ENCODE measurements around the gene AKR1A1. TPM values are rescaled to one million over a fixed set of nuclear protein-coding genes. Genes with fewer than 3 reads are reported as not detected.

The AKR1A1 gene
- polyA plus RNA-seq, 1 experiment: 188 TPM

GRCh38 chr1:45507893-45508292, 42.7 kb upstream of the AKR1A1 start:
- no peak for DNase-seq (ENCODE audit: low read depth)
- TF ChIP-seq, protein P1, sequence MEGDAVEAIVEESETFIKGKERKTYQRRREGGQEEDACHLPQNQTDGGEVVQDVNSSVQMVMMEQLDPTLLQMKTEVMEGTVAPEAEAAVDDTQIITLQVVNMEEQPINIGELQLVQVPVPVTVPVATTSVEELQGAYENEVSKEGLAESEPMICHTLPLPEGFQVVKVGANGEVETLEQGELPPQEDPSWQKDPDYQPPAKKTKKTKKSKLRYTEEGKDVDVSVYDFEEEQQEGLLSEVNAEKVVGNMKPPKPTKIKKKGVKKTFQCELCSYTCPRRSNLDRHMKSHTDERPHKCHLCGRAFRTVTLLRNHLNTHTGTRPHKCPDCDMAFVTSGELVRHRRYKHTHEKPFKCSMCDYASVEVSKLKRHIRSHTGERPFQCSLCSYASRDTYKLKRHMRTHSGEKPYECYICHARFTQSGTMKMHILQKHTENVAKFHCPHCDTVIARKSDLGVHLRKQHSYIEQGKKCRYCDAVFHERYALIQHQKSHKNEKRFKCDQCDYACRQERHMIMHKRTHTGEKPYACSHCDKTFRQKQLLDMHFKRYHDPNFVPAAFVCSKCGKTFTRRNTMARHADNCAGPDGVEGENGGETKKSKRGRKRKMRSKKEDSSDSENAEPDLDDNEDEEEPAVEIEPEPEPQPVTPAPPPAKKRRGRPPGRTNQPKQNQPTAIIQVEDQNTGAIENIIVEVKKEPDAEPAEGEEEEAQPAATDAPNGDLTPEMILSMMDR (IDR thresholded peaks at IDR 0.05; ENCODE audit: insufficient read depth, low read depth, low read length): no peak
- no peak overlapping the region for H3K4me3 ChIP-seq (ENCODE audit: low read depth, low read length)
- no peaks in the 10 kb centered on the region for H3K27me3 ChIP-seq (ENCODE audit: control insufficient read depth, insufficient read depth, low read length)
- POLR2A ChIA-PET: interaction anchor here (1.0 kb wide), 1 partner anchor 13 kb away, joined by 3 read pairs; no protein-coding TSS in a partner anchor
- peaks cover 21% of the 10 kb centered on the region for H3K36me3 ChIP-seq (ENCODE audit: control insufficient read depth, insufficient read depth, low read length)
- CTCF ChIA-PET: interaction anchor here (0.6 to 1.8 kb wide), 8 partner anchors 11 to 729 kb away, joined by 3 to 5 read pairs (median 4); partner anchors contain the start of gene HPDL

DNA sequence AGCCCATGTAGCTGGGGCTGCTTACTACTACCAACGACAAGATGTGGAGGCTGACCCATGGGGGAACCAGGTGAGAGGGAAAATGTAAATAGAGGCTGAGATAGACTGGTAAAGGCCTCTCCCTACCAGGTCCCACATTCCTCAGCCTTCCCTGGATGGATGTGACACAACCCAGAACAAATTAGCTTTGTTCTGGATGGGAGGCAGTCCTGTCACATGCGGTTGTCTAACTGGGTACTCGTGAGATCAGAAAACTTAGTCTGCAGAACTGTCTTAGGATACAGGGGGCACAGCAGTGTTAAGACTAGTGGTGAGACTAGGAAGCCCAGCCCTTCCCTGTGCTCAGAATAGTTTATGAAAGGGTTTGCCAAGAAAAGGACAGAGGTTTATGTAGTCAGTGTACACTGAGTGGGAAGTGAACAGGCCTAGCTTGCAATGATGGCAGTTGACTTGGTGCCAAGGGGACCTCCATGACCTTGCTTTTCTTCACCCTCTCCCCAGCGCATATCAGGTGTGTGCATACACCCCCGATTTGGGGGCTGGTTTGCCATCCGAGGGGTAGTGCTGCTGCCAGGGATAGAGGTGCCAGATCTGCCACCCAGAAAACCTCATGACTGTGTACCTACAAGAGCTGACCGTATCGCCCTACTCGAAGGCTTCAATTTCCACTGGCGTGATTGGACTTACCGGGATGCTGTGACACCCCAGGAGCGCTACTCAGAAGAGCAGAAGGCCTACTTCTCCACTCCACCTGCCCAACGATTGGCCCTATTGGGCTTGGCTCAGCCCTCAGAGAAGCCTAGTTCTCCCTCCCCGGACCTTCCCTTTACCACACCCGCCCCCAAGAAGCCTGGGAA, 42.1 kb upstream of the AKR1A1 start:
- Histone ChIP-seq H3K27me3 (ENCODE audit: control insufficient read depth, insufficient read depth, low read length) (no peaks in the 10 kb centered on the region), H3K36me3 (ENCODE audit: control insufficient read depth, insufficient read depth, low read length) (peaks cover 23% of the 10 kb centered on the region), H3K4me3 (ENCODE audit: low read depth, low read length) (no peak overlapping the region)
- ChIA-PET CTCF (interaction anchor here (0.9 to 1.7 kb wide), 6 partner anchors 10 to 729 kb away, joined by 3 to 5 read pairs (median 4); partner anchors contain the start of gene HPDL), POLR2A (interaction anchor here (1.0 kb wide), 1 partner anchor 12 kb away, joined by 3 read pairs; no protein-coding TSS in a partner anchor)
- no peak for DNase-seq (ENCODE audit: low read depth)
- TF ChIP-seq, protein P1 (IDR thresholded peaks at IDR 0.05; ENCODE audit: insufficient read depth, low read depth, low read length): peak; percentile 21; the same call in 1 of the 2 replicates

- no peaks in the 10 kb centered on the region for H3K27me3 ChIP-seq (ENCODE audit: control insufficient read depth, insufficient read depth, low read length)
- POLR2A ChIA-PET: no interaction called here
- CTCF ChIA-PET: interaction anchor here (0.9 to 4.1 kb wide), 2 partner anchors 10 to 58 kb away, joined by 3 to 60 read pairs; no protein-coding TSS in a partner anchor
- TF ChIP-seq, protein P1 (IDR thresholded peaks at IDR 0.05; ENCODE audit: insufficient read depth, low read depth, low read length): no peak
- H3K36me3 ChIP-seq (ENCODE audit: control insufficient read depth, insufficient read depth, low read length): peaks cover 28% of the 10 kb centered on the region
- H3K4me3 ChIP-seq (ENCODE audit: low read depth, low read length): no peak overlapping the region
- DNase-seq (ENCODE audit: low read depth): no peak
Measured at GRCh38 chr1:45510036-45510971, 40.3 kb upstream of the AKR1A1 start.

- Histone ChIP-seq H3K36me3 (ENCODE audit: control insufficient read depth, insufficient read depth, low read length) (peaks cover 28% of the 10 kb centered on the region), H3K4me3 (ENCODE audit: low read depth, low read length) (no peak overlapping the region), H3K27me3 (ENCODE audit: control insufficient read depth, insufficient read depth, low read length) (no peaks in the 10 kb centered on the region)
- no peak for DNase-seq (ENCODE audit: low read depth)
- ChIA-PET CTCF (interaction anchor here (0.6 to 4.1 kb wide), 3 partner anchors 10 to 58 kb away, joined by 3 to 60 read pairs (median 3); no protein-coding TSS in a partner anchor), POLR2A (no interaction called here)
- TF ChIP-seq, protein P1 (IDR thresholded peaks at IDR 0.05; ENCODE audit: insufficient read depth, low read depth, low read length): no peak
Measured at GRCh38 chr1:45510972-45511527, 39.6 kb upstream of the AKR1A1 start.

Measured in BJ (cell line).